HEK293 (cell line): Measurements from ENCODE around the gene GINS1.

Experiments used
- CTCF ChIA-PET: fragments of 350-600 bp; formaldehyde crosslinking; extraction: SDS; loops from one replicate; lab custom pipeline; 2021; ENCODE audit warnings: antibody characterized with exemption; lab: Yijun Ruan, JAX
- POLR2A ChIA-PET: fragments of 300-600 bp; formaldehyde crosslinking; extraction: SDS; loops from one replicate; lab custom pipeline; 2020; ENCODE audit warnings: antibody characterized with exemption, inconsistent platforms; lab: Yijun Ruan, JAX
- H3K27ac ChIP-seq: fragments of 200-500 bp; sonication (Bioruptor generic); 2 replicates; pipeline ENCODE4 v1.5.1; 2014; ENCODE audit warnings: low read depth, low read length, control low read depth, inconsistent platforms; ENCODE audit errors: extremely low read depth
- H3K36me3 ChIP-seq, 2 experiments: fragments of 200-500 bp in 1 of 2; sonication (Bioruptor generic) in 1 of 2; 1 replicate in 1 of 2; 2 replicates in 1 of 2; pipeline ENCODE4 v1.5.1; 2014 to 2017; ENCODE audit warnings: inconsistent platforms in 2 of 2, low read length in 2 of 2; ENCODE audit not compliant: control insufficient read depth in 2 of 2, insufficient read depth in 1 of 2
- H3K4me1 ChIP-seq: fragments of 200-500 bp; sonication (Bioruptor generic); 2 replicates; pipeline ENCODE4 v1.5.1; 2014; ENCODE audit warnings: mild to moderate bottlenecking, low read length, inconsistent platforms; ENCODE audit not compliant: control insufficient read depth, insufficient read depth
- H3K4me3 ChIP-seq: 2 replicates; pipeline ENCODE4 v1.5.1; 2011; ENCODE audit warnings: low read depth, mild to moderate bottlenecking, control low read depth, low read length, moderate library complexity
- H3K9me3 ChIP-seq: fragments of 200-500 bp; sonication (Bioruptor generic); 2 replicates; pipeline ENCODE4 v1.5.1; 2014; ENCODE audit warnings: low read depth, low read length, inconsistent platforms; ENCODE audit not compliant: control insufficient read depth, insufficient read depth
- EGR2 ChIP-seq: fragments of 450-650 bp; formaldehyde crosslinking; IDR thresholded peaks from 2 replicates; pipeline ENCODE4 v1.5.1; 2016; ENCODE audit warnings: low read depth, missing biosample characterization, missing genetic modification characterization
- HOXA7 ChIP-seq: sonication (generic); formaldehyde crosslinking; IDR thresholded peaks from 2 replicates; pipeline ENCODE4 v1.8.1; 2022; ENCODE audit warnings: missing genetic modification reagents, borderline replicate concordance
- KLF8 ChIP-seq: fragments of 450-650 bp; formaldehyde crosslinking; IDR thresholded peaks from 2 replicates; pipeline ENCODE4 v1.5.1; 2016; ENCODE audit warnings: missing biosample characterization, missing genetic modification characterization
- TCF7L2 ChIP-seq: IDR thresholded peaks from 2 replicates; pipeline ENCODE4 v1.6.1; 2011; ENCODE audit warnings: low read depth, mild to moderate bottlenecking, inconsistent platforms, low read length, moderate library complexity, borderline replicate concordance
- ZBTB8A ChIP-seq: fragments of 450-650 bp; formaldehyde crosslinking; IDR thresholded peaks from 2 replicates; pipeline ENCODE4 v1.5.1; 2016; ENCODE audit warnings: missing biosample characterization, missing genetic modification characterization
- ZFP37 ChIP-seq: fragments of 450-650 bp; formaldehyde crosslinking; IDR thresholded peaks from 2 replicates; pipeline ENCODE4 v1.5.1; 2016; ENCODE audit warnings: missing biosample characterization, missing genetic modification characterization
- ZNF114 ChIP-seq: fragments of 450-650 bp; formaldehyde crosslinking; IDR thresholded peaks from 2 replicates; pipeline ENCODE4 v1.5.0; 2017; ENCODE audit warnings: missing biosample characterization, missing genetic modification characterization
- ZNF18 ChIP-seq: fragments of 450-650 bp; formaldehyde crosslinking; IDR thresholded peaks from 2 replicates; pipeline ENCODE4 v1.5.1; 2016; ENCODE audit warnings: missing biosample characterization, missing genetic modification characterization
- ZNF362 ChIP-seq: fragments of 450-650 bp; formaldehyde crosslinking; IDR thresholded peaks from 2 replicates; pipeline ENCODE4 v1.5.1; 2016; ENCODE audit warnings: missing biosample characterization, missing genetic modification characterization
- ZNF529 ChIP-seq: fragments of 450-650 bp; formaldehyde crosslinking; IDR thresholded peaks from 2 replicates; pipeline ENCODE4 v1.5.1; 2017; ENCODE audit warnings: missing genetic modification characterization, missing biosample characterization; ENCODE audit not compliant: insufficient replicate concordance
- ZNF610 ChIP-seq: fragments of 450-650 bp; formaldehyde crosslinking; IDR thresholded peaks from 2 replicates; pipeline ENCODE4 v1.5.1; 2016; ENCODE audit warnings: missing biosample characterization, missing genetic modification characterization, borderline replicate concordance
- ZNF629 ChIP-seq: fragments of 450-650 bp; formaldehyde crosslinking; IDR thresholded peaks from 2 replicates; pipeline ENCODE4 v1.5.1; 2017; ENCODE audit warnings: missing biosample characterization, missing genetic modification characterization
- ZNF639 ChIP-seq: fragments of 450-650 bp; formaldehyde crosslinking; IDR thresholded peaks from 2 replicates; pipeline ENCODE4 v1.5.1; 2016; ENCODE audit warnings: missing biosample characterization, missing genetic modification characterization
- ZNF843 ChIP-seq: fragments of 450-650 bp; formaldehyde crosslinking; IDR thresholded peaks from 2 replicates; pipeline ENCODE4 v1.5.1; 2016; ENCODE audit warnings: missing biosample characterization, missing genetic modification characterization
- ZSCAN5A ChIP-seq: fragments of 450-650 bp; formaldehyde crosslinking; IDR thresholded peaks from 2 replicates; pipeline ENCODE4 v1.5.1; 2016; ENCODE audit warnings: missing biosample characterization, missing genetic modification characterization

Gene GINS1

GRCh38 chr20:25487306-25487705 is 79.8 kb downstream of the GINS1 start (continued):
- TF ChIP-seq ZSCAN5A (tag by site-specific recombination): no peak
- TF ChIP-seq ZNF843 (tag by site-specific recombination): no peak
- TF ChIP-seq ZBTB8A (tag by site-specific recombination): no peak
- no peak for TF ChIP-seq ZNF362
- TF ChIP-seq ZNF629 (tag by site-specific recombination): no peak

GRCh38 chr20:25487975-25488374 is 80.5 kb downstream of the GINS1 start:
- H3K9me3 ChIP-seq: no peaks in the 10 kb centered on the region
- H3K36me3 ChIP-seq: peaks cover 0 to 66% of the 10 kb centered on the region in 2 experiments; a peak in 2 of 3 replicates
- H3K4me3 ChIP-seq: no peak overlapping the region
- H3K4me1 ChIP-seq: no peaks in the 10 kb centered on the region
- H3K27ac ChIP-seq: no peak overlapping the region
- TF ChIP-seq TCF7L2: no peak
- TF ChIP-seq ZNF610 (tag by site-specific recombination): no peak
- TF ChIP-seq ZNF114 (tag by site-specific recombination): no peak
- TF ChIP-seq ZNF639: no peak
- TF ChIP-seq KLF8 (tag by site-specific recombination): no peak
- TF ChIP-seq ZFP37: no peak
- TF ChIP-seq ZNF362: no peak
- TF ChIP-seq ZNF18 (tag by site-specific recombination): no peak
- no peak for TF ChIP-seq ZNF529 (tag by site-specific recombination)
- POLR2A ChIA-PET: interaction anchor here (0.6 kb wide), 1 partner anchor 99 kb away, joined by 3 read pairs; no protein-coding TSS in a partner anchor
- CTCF ChIA-PET: interaction anchor here (0.8 to 1.8 kb wide), 2 partner anchors 12 to 17 kb away, joined by 3 to 4 read pairs; no protein-coding TSS in a partner anchor

- H3K27ac ChIP-seq: no peak overlapping the region
- TF ChIP-seq EGR2 (tag by site-specific recombination) (peak; percentile 22; the same call in 1 of the 2 replicates), HOXA7 (CRISPR knock-in tag) (no peak)
- H3K4me3 ChIP-seq: no peak overlapping the region
- peaks cover 0 to 56% of the 10 kb centered on the region in 2 experiments; a peak in 2 of 3 replicates for H3K36me3 ChIP-seq
- CTCF ChIA-PET: interaction anchor here (0.6 kb wide), 1 partner anchor 27 kb away, joined by 3 read pairs; no protein-coding TSS in a partner anchor
- POLR2A ChIA-PET: no interaction called here
- no peaks in the 10 kb centered on the region for H3K4me1 ChIP-seq
- no peaks in the 10 kb centered on the region for H3K9me3 ChIP-seq
These were observed 81.9 kb downstream of the GINS1 start for GRCh38 chr20:25489221-25489871.
